ENCODE data around the gene TSHZ2.

TSHZ2 gene

GRCh38 chr20:53395188-53395923 is 423.2 kb downstream of the TSHZ2 start:
- no peak for FAIRE-seq

GRCh38 chr20:53399083-53399482 is 426.9 kb downstream of the TSHZ2 start:
- no peak for TF ChIP-seq TAF1 (IDR thresholded peaks at IDR 0.05; ENCODE audit: borderline replicate concordance, low read depth, low read length)
- no peak for TF ChIP-seq POLR2A (IDR thresholded peaks at IDR 0.05; ENCODE audit: low read depth, low read length)
- TF ChIP-seq POLR2AphosphoS5 (IDR thresholded peaks at IDR 0.05; ENCODE audit: low read depth, low read length) = no peak
- DNase-seq (ENCODE audit: insufficient read length) (no peak), FAIRE-seq (no peak)

More at GRCh38 chr20:53395188-53395923, 423.2 kb downstream of the TSHZ2 start:
- no peak for DNase-seq (ENCODE audit: insufficient read length)
- TF ChIP-seq TAF1 (IDR thresholded peaks at IDR 0.05; ENCODE audit: borderline replicate concordance, low read depth, low read length) = no peak
- no peak for TF ChIP-seq POLR2A (IDR thresholded peaks at IDR 0.05; ENCODE audit: low read depth, low read length)

GRCh38 chr20:53399592-53400335 is 427.6 kb downstream of the TSHZ2 start:
- FAIRE-seq = no peak
- TF ChIP-seq TAF1 (IDR thresholded peaks at IDR 0.05; ENCODE audit: borderline replicate concordance, low read depth, low read length) = no peak
- no peak for TF ChIP-seq POLR2AphosphoS5 (IDR thresholded peaks at IDR 0.05; ENCODE audit: low read depth, low read length)
- no peak for TF ChIP-seq POLR2A (IDR thresholded peaks at IDR 0.05; ENCODE audit: low read depth, low read length)
- no peak for DNase-seq (ENCODE audit: insufficient read length)

- DNase-seq (ENCODE audit: insufficient read length) = no peak
- no peak for TF ChIP-seq TAF1 (IDR thresholded peaks at IDR 0.05; ENCODE audit: borderline replicate concordance, low read depth, low read length)
- TF ChIP-seq POLR2A (IDR thresholded peaks at IDR 0.05; ENCODE audit: low read depth, low read length) = no peak
- no peak for TF ChIP-seq POLR2AphosphoS5 (IDR thresholded peaks at IDR 0.05; ENCODE audit: low read depth, low read length)
- no peak for FAIRE-seq
Measured at GRCh38 chr20:53402233-53403005, 430.3 kb downstream of the TSHZ2 start.

- no peak for FAIRE-seq
- no peak for DNase-seq (ENCODE audit: insufficient read length)
- TF ChIP-seq POLR2A (IDR thresholded peaks at IDR 0.05; ENCODE audit: low read depth, low read length) (no peak), TAF1 (IDR thresholded peaks at IDR 0.05; ENCODE audit: borderline replicate concordance, low read depth, low read length) (no peak), POLR2AphosphoS5 (IDR thresholded peaks at IDR 0.05; ENCODE audit: low read depth, low read length) (no peak)
Measured at GRCh38 chr20:53403029-53403428, 430.9 kb downstream of the TSHZ2 start.

GRCh38 chr20:53405139-53405538 is 433.0 kb downstream of the TSHZ2 start:
- DNase-seq (ENCODE audit: insufficient read length) (no peak), FAIRE-seq (no peak)
- TF ChIP-seq TAF1 (IDR thresholded peaks at IDR 0.05; ENCODE audit: borderline replicate concordance, low read depth, low read length) (no peak), POLR2A (IDR thresholded peaks at IDR 0.05; ENCODE audit: low read depth, low read length) (no peak), POLR2AphosphoS5 (IDR thresholded peaks at IDR 0.05; ENCODE audit: low read depth, low read length) (no peak)

- FAIRE-seq (no peak), DNase-seq (ENCODE audit: insufficient read length) (no peak)
- TF ChIP-seq POLR2AphosphoS5 (IDR thresholded peaks at IDR 0.05; ENCODE audit: low read depth, low read length) (no peak), TAF1 (IDR thresholded peaks at IDR 0.05; ENCODE audit: borderline replicate concordance, low read depth, low read length) (no peak), POLR2A (IDR thresholded peaks at IDR 0.05; ENCODE audit: low read depth, low read length) (no peak)
Measured at GRCh38 chr20:53406580-53406979, 434.4 kb downstream of the TSHZ2 start.

- no peak for DNase-seq (ENCODE audit: insufficient read length)
- TF ChIP-seq POLR2AphosphoS5 (IDR thresholded peaks at IDR 0.05; ENCODE audit: low read depth, low read length) (no peak), TAF1 (IDR thresholded peaks at IDR 0.05; ENCODE audit: borderline replicate concordance, low read depth, low read length) (no peak), POLR2A (IDR thresholded peaks at IDR 0.05; ENCODE audit: low read depth, low read length) (no peak)
- FAIRE-seq = no peak
Measured at GRCh38 chr20:53408691-53409446, 436.7 kb downstream of the TSHZ2 start.

- FAIRE-seq (no peak), DNase-seq (ENCODE audit: insufficient read length) (no peak)
- TF ChIP-seq POLR2AphosphoS5 (IDR thresholded peaks at IDR 0.05; ENCODE audit: low read depth, low read length) = no peak
- TF ChIP-seq POLR2A (IDR thresholded peaks at IDR 0.05; ENCODE audit: low read depth, low read length) = no peak
- no peak for TF ChIP-seq TAF1 (IDR thresholded peaks at IDR 0.05; ENCODE audit: borderline replicate concordance, low read depth, low read length)
Measured at GRCh38 chr20:53409447-53409717, 437.2 kb downstream of the TSHZ2 start.

- TF ChIP-seq POLR2AphosphoS5 (IDR thresholded peaks at IDR 0.05; ENCODE audit: low read depth, low read length) (no peak), POLR2A (IDR thresholded peaks at IDR 0.05; ENCODE audit: low read depth, low read length) (no peak), TAF1 (IDR thresholded peaks at IDR 0.05; ENCODE audit: borderline replicate concordance, low read depth, low read length) (no peak)
- FAIRE-seq (no peak), DNase-seq (ENCODE audit: insufficient read length) (no peak)
Measured at GRCh38 chr20:53411129-53411528, 439.0 kb downstream of the TSHZ2 start.

GRCh38 chr20:53411891-53412290 is 439.7 kb downstream of the TSHZ2 start:
- FAIRE-seq (no peak), DNase-seq (ENCODE audit: insufficient read length) (no peak)
- TF ChIP-seq POLR2A (IDR thresholded peaks at IDR 0.05; ENCODE audit: low read depth, low read length) (no peak), POLR2AphosphoS5 (IDR thresholded peaks at IDR 0.05; ENCODE audit: low read depth, low read length) (no peak), TAF1 (IDR thresholded peaks at IDR 0.05; ENCODE audit: borderline replicate concordance, low read depth, low read length) (no peak)

Measured in GM12892 (cell line).